ENCODE data around the gene ERMN. TPM values are rescaled to one million over a fixed set of nuclear protein-coding genes. Genes with fewer than 3 reads are reported as not detected.
A peak's percentile ranks its signal among the peaks of the same experiment; 100 is the strongest.

ERMN gene
- total RNA-seq, 1 donor from 2014 or later, result not detected

DNA sequence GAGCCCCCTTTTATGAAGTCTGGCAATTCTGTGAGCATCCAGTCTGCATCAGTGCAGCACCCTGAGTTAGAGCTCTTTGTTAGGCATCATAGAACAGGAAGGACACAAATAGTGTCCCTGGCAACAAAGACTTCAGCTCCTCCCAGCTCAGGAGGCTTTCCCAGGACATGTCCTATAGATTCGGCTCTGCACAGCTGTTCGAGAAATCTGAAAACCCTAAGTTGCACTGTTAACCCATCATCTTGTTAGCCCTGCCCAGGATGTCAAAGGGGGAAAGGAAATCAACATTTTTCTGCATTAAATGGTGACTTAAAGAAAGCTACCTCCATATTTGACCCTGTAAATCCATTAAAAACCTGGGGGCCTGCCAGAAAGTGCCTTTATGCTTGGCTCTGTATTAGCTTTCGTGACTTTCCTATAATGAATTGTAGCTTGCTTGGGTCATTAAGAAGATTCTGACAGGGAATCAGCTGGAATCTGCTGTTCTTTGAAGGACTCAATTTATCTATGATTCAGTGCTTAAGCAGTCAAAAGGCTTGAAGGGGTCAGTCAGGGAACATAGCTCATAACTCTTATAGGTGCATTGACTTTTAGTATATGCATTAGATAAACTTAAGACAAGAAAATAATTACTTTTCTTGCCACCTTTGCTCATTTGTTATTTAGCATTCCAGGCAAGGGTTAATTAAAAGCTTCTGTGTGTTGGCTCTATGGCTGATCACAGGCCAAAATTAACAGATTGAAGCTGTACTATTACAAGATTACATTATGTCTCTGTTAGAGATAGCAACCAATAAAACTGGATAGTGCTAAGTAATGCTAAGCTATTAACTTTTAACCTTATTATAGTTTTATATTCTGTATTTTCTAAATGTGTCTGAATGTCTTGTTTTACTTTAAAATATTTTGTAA, 20.6 kb downstream of the ERMN start:
- H3K4me3 Mint-ChIP-seq (ENCODE audit: low read depth), result no peak overlapping the region
- H3K36me3 Mint-ChIP-seq (ENCODE audit: insufficient read depth), result no peaks in the 10 kb centered on the region
- peaks cover 7% of the 10 kb centered on the region for H3K27me3 Mint-ChIP-seq
- H3K9me3 Mint-ChIP-seq (ENCODE audit: low read depth), result no peaks in the 10 kb centered on the region
- DNase-seq (ENCODE audit: low spot score, unreplicated experiment), result no peak
- H3K27ac Mint-ChIP-seq, result no peak overlapping the region
- TF ChIP-seq CTCF (IDR thresholded peaks at IDR 0.05; ENCODE audit: unreplicated experiment), result no peak
- H3K4me1 Mint-ChIP-seq (ENCODE audit: low read depth), result peaks cover 5% of the 10 kb centered on the region

GRCh38 chr2:157303612-157304011, 22.0 kb downstream of the ERMN start:
- Mint-ChIP-seq H3K27ac (no peak overlapping the region), H3K27me3 (peaks cover 7% of the 10 kb centered on the region), H3K36me3 (ENCODE audit: insufficient read depth) (no peaks in the 10 kb centered on the region), H3K4me3 (ENCODE audit: low read depth) (no peak overlapping the region), H3K4me1 (ENCODE audit: low read depth) (peaks cover 5% of the 10 kb centered on the region), H3K9me3 (ENCODE audit: low read depth) (no peaks in the 10 kb centered on the region)
- DNase-seq (ENCODE audit: low spot score, unreplicated experiment), result no peak
- TF ChIP-seq CTCF (IDR thresholded peaks at IDR 0.05; ENCODE audit: unreplicated experiment), result no peak

GRCh38 chr2:157302492-157303099, 23.0 kb downstream of the ERMN start:
- Mint-ChIP-seq H3K36me3 (ENCODE audit: insufficient read depth) (no peaks in the 10 kb centered on the region), H3K27ac (no peak overlapping the region), H3K27me3 (peaks cover 7% of the 10 kb centered on the region), H3K9me3 (ENCODE audit: low read depth) (no peaks in the 10 kb centered on the region), H3K4me3 (ENCODE audit: low read depth) (no peak overlapping the region), H3K4me1 (ENCODE audit: low read depth) (peaks cover 5% of the 10 kb centered on the region)
- peak; percentile 84 for TF ChIP-seq CTCF (IDR thresholded peaks at IDR 0.05; ENCODE audit: unreplicated experiment)
- DNase-seq (ENCODE audit: low spot score, unreplicated experiment), result no peak

DNA sequence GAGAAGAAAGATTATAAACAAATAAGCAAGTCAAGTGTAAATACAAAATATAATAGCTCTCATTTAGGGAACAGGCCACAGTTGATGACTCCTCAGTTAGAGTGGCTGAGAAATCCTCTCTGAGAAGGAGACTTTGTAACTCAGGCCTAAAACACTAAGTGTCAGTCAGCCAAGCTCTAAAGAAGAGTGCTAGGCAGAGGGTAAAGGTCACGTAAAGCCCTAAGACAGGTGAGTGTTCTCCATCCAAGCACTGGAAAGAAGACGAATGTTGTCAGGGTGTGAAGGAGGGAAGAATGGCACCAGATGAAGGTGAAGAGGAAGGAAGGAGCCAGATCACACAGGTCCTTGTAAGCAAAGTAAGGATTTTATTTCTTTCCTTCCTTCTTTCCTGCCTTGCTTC, 24.3 kb downstream of the ERMN start:
- no peaks in the 10 kb centered on the region for H3K36me3 Mint-ChIP-seq (ENCODE audit: insufficient read depth)
- no peak for DNase-seq (ENCODE audit: low spot score, unreplicated experiment)
- peaks cover 5% of the 10 kb centered on the region for H3K4me1 Mint-ChIP-seq (ENCODE audit: low read depth)
- no peaks in the 10 kb centered on the region for H3K9me3 Mint-ChIP-seq (ENCODE audit: low read depth)
- TF ChIP-seq CTCF (IDR thresholded peaks at IDR 0.05; ENCODE audit: unreplicated experiment), result no peak
- peaks cover 10% of the 10 kb centered on the region for H3K27me3 Mint-ChIP-seq
- H3K4me3 Mint-ChIP-seq (ENCODE audit: low read depth), result no peak overlapping the region
- no peak overlapping the region for H3K27ac Mint-ChIP-seq

DNA sequence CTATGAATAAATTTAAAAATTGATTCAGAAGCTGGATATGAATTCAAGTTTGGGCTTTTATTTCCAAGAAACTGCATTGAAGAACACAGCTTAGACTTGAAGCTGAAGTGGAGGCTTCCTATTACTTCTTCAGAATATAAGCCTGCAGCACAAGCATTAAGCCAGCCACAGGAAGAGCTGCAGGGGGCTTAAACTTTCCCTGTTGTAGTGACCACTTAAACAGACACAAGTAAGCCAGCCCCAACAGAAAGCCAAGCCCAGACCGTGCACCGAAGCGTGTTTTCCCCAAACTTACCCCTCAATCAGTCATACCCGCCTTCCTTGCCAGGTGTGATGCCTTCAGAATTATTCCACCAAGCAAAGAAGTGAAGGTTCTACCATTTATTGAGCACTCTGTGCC, 28.7 kb downstream of the ERMN start:
- Mint-ChIP-seq H3K36me3 (ENCODE audit: insufficient read depth) (no peaks in the 10 kb centered on the region), H3K27me3 (peaks cover 3% of the 10 kb centered on the region), H3K27ac (no peak overlapping the region), H3K4me3 (ENCODE audit: low read depth) (no peak overlapping the region), H3K4me1 (ENCODE audit: low read depth) (peaks cover 11% of the 10 kb centered on the region), H3K9me3 (ENCODE audit: low read depth) (no peaks in the 10 kb centered on the region)
- no peak for DNase-seq (ENCODE audit: low spot score, unreplicated experiment)
- no peak for TF ChIP-seq CTCF (IDR thresholded peaks at IDR 0.05; ENCODE audit: unreplicated experiment)

Data from progenitor cell of endocrine pancreas (in vitro differentiated cells).